IMR-90 (cell line): Measurements from ENCODE around the gene NOD1. TPM values are rescaled to one million over a fixed set of nuclear protein-coding genes. Genes with fewer than 3 reads are reported as not detected.

Experiments used
- ATAC-seq: fragments of 200-7000 bp; cut with Tn5 transposase; 2 replicates; pipeline ENCODE4 v1.9.1; 2020; ENCODE audit warnings: low read depth, mild to moderate bottlenecking, moderate library complexity
- BruUV-seq: library from RNA; stranded (reverse); fragments of 400-500 nt; replicated peaks from 2 replicates; lab custom pipeline; 2021; lab: Mats Ljungman, UMichigan
- CTCF ChIA-PET: fragments of 300-600 bp; formaldehyde crosslinking; extraction: SDS; loops from one replicate; lab custom pipeline; 2021; ENCODE audit warnings: antibody characterized with exemption; lab: Yijun Ruan, JAX
- POLR2A ChIA-PET: fragments of 300-600 bp; sonication (Branson Sonifier 250); formaldehyde crosslinking; loops from one replicate; lab custom pipeline; 2022; ENCODE audit warnings: antibody characterized with exemption; ENCODE audit not compliant: unreplicated experiment; lab: Charles Lee
- DNase-seq: peaks from one replicate; pipeline ENCODE4 v3.0.0; 2013
- H2AFZ ChIP-seq: replicated peaks from 2 replicates; pipeline ENCODE3; 2013; ENCODE audit warnings: low read length, mild to moderate bottlenecking; ENCODE audit not compliant: poor library complexity
- H2AK5ac ChIP-seq: 2 replicates; pipeline ENCODE4 v1.6.1; 2013; ENCODE audit warnings: low read depth, low read length, inconsistent platforms
- H2AK9ac ChIP-seq: replicated peaks from 2 replicates; pipeline ENCODE3; 2013; ENCODE audit warnings: mild to moderate bottlenecking, low read depth, low read length, moderate library complexity; ENCODE audit not compliant: poor library complexity
- H2BK120ac ChIP-seq: 2 replicates; pipeline ENCODE4 v1.6.1; 2013; ENCODE audit warnings: low read depth, low read length, inconsistent platforms
- H2BK15ac ChIP-seq: 3 replicates; pipeline ENCODE4 v1.6.1; 2013; ENCODE audit warnings: low read depth, low read length, inconsistent platforms
- H2BK20ac ChIP-seq: 2 replicates; pipeline ENCODE4 v1.6.1; 2013; ENCODE audit warnings: low read depth, mild to moderate bottlenecking, inconsistent platforms, low read length, moderate library complexity
- H2BK5ac ChIP-seq: 2 replicates; pipeline ENCODE4 v1.6.1; 2013; ENCODE audit warnings: mild to moderate bottlenecking, low read depth, low read length, inconsistent platforms; ENCODE audit not compliant: poor library complexity, severe bottlenecking
- H3K14ac ChIP-seq: replicated peaks from 2 replicates; pipeline ENCODE4 v1.6.1; 2013; ENCODE audit warnings: low read depth, low read length, inconsistent platforms
- H3K18ac ChIP-seq: 2 replicates; pipeline ENCODE4 v1.6.1; 2013; ENCODE audit warnings: low read depth, low read length, control low read depth
- H3K23ac ChIP-seq: 2 replicates; pipeline ENCODE4 v1.6.1; 2013; ENCODE audit warnings: low read depth, low read length, inconsistent platforms
- H3K27ac ChIP-seq: 2 replicates; pipeline ENCODE4 v1.5.1; 2013; ENCODE audit warnings: mild to moderate bottlenecking, control low read depth, low read length; ENCODE audit not compliant: insufficient read depth
- H3K27me3 ChIP-seq: 2 replicates; pipeline ENCODE4 v1.6.1; 2013; ENCODE audit warnings: low read length; ENCODE audit not compliant: control insufficient read depth, insufficient read depth
- H3K36me3 ChIP-seq: 2 replicates; pipeline ENCODE4 v1.6.1; 2013; ENCODE audit warnings: low read length, mixed read lengths; ENCODE audit not compliant: control insufficient read depth, insufficient read depth
- H3K4ac ChIP-seq: 2 replicates; pipeline ENCODE4 v1.6.1; 2013; ENCODE audit warnings: low read depth, low read length, inconsistent platforms
- H3K4me1 ChIP-seq: 2 replicates; pipeline ENCODE4 v1.6.1; 2013; ENCODE audit warnings: low read length, mixed read lengths; ENCODE audit not compliant: control insufficient read depth, insufficient read depth
- H3K4me2 ChIP-seq: 2 replicates; pipeline ENCODE4 v1.6.1; 2013; ENCODE audit warnings: low read depth, mild to moderate bottlenecking, control low read depth, low read length, moderate library complexity
- H3K4me3 ChIP-seq: 2 replicates; pipeline ENCODE4 v1.5.1; 2013; ENCODE audit warnings: low read depth, mild to moderate bottlenecking, control low read depth, low read length, moderate library complexity; ENCODE audit not compliant: insufficient read depth
- H3K56ac ChIP-seq: 2 replicates; pipeline ENCODE4 v1.6.1; 2013; ENCODE audit warnings: low read length, inconsistent platforms; ENCODE audit not compliant: insufficient read depth; ENCODE audit errors: extremely low read depth
- H3K79me1 ChIP-seq, 2 experiments: 2 replicates each; pipeline ENCODE4 v1.6.1; 2013; ENCODE audit warnings: low read length in 2 of 2, inconsistent platforms in 1 of 2, low read depth in 1 of 2
- H3K9ac ChIP-seq: 2 replicates; pipeline ENCODE4 v1.6.1; 2013; ENCODE audit warnings: low read depth, low read length, control low read depth
- H3K9me1 ChIP-seq: 2 replicates; pipeline ENCODE4 v1.6.1; 2013; ENCODE audit warnings: low read length, inconsistent platforms; ENCODE audit not compliant: insufficient read depth
- H3K9me3 ChIP-seq: 2 replicates; pipeline ENCODE4 v1.6.1; 2013; ENCODE audit warnings: low read length; ENCODE audit not compliant: control insufficient read depth, insufficient read depth
- H4K20me1 ChIP-seq: 2 replicates; pipeline ENCODE4 v1.6.1; 2013; ENCODE audit warnings: low read length, inconsistent platforms; ENCODE audit not compliant: insufficient read depth
- H4K5ac ChIP-seq: 2 replicates; pipeline ENCODE4 v1.6.1; 2013; ENCODE audit warnings: mild to moderate bottlenecking, low read depth, low read length, control low read depth
- H4K8ac ChIP-seq, 2 experiments: 2 replicates each; pipeline ENCODE4 v1.6.1; 2013; ENCODE audit warnings: low read depth in 2 of 2, low read length in 2 of 2, control low read depth in 1 of 2, inconsistent platforms in 1 of 2
- H4K91ac ChIP-seq: 2 replicates; pipeline ENCODE4 v1.6.1; 2013; ENCODE audit warnings: low read depth, low read length, inconsistent platforms; ENCODE audit not compliant: insufficient read depth
- BHLHE40 ChIP-seq: fragments of 150-350 bp; IDR thresholded peaks from 2 replicates; pipeline ENCODE4 v1.6.1; 2016; ENCODE audit warnings: mild to moderate bottlenecking, low read depth, low read length
- CEBPB ChIP-seq: IDR thresholded peaks from 2 replicates; pipeline ENCODE4 v1.6.1; 2012; ENCODE audit warnings: low read depth, low read length, improper control_type of control experiment
- CHD1 ChIP-seq: IDR thresholded peaks from 2 replicates; pipeline ENCODE4 v1.6.1; 2012; ENCODE audit warnings: low read depth, low read length, improper control_type of control experiment
- CTCF ChIP-seq: conservative IDR thresholded peaks from 2 replicates; pipeline ENCODE4 v1.5.1; 2012; ENCODE audit warnings: mild to moderate bottlenecking, low read depth, low read length, improper control_type of control experiment
- ELK1 ChIP-seq: fragments of 150-350 bp; IDR thresholded peaks from 2 replicates; pipeline ENCODE4 v1.6.1; 2016; ENCODE audit warnings: low read depth, mild to moderate bottlenecking, low read length, moderate library complexity, borderline replicate concordance
- MAFK ChIP-seq: IDR thresholded peaks from 2 replicates; pipeline ENCODE4 v1.6.1; 2012; ENCODE audit warnings: low read depth, low read length, improper control_type of control experiment
- MXI1 ChIP-seq: IDR thresholded peaks from 2 replicates; pipeline ENCODE4 v1.6.1; 2012; ENCODE audit warnings: low read depth, mild to moderate bottlenecking, low read length, moderate library complexity, borderline replicate concordance
- NFE2L2 ChIP-seq: fragments of 150-350 bp; IDR thresholded peaks from 2 replicates; pipeline ENCODE4 v1.6.1; 2016; ENCODE audit warnings: low read depth, mild to moderate bottlenecking, low read length
- RAD21 ChIP-seq: IDR thresholded peaks from 2 replicates; pipeline ENCODE4 v1.6.1; 2012; ENCODE audit warnings: low read length, improper control_type of control experiment
- RCOR1 ChIP-seq: IDR thresholded peaks from 2 replicates; pipeline ENCODE4 v1.6.1; 2012; ENCODE audit warnings: mild to moderate bottlenecking, low read length, improper control_type of control experiment; ENCODE audit not compliant: insufficient replicate concordance
- RFX5 ChIP-seq: IDR thresholded peaks from 2 replicates; pipeline ENCODE4 v1.8.0; 2012; ENCODE audit warnings: low read depth, mild to moderate bottlenecking, low read length, moderate library complexity
- WGBS, 2 experiments: methylation state at CpG; one replicate each; pipeline versions ENCODE4 v1.1.5 to v1.1.7; 2013; ENCODE audit warnings: missing lambda C conversion rate in 2 of 2; ENCODE audit not compliant: insufficient read length in 1 of 2; ENCODE audit errors: extremely low coverage in 2 of 2; 5-methylcytosine and 5-hydroxymethylcytosine counted together
- dilution Hi-C: fragments of 300-500 bp; cut with HindIII; formaldehyde crosslinking; loops from one replicate; pipeline ENCODE4 v1.14.3; 2018; ENCODE audit warnings: low sequenced_read_pairs; ENCODE audit not compliant: unreplicated experiment
- in situ Hi-C: fragments of 300-500 bp; cut with MboI; formaldehyde crosslinking; loops from 3 replicates; pipeline ENCODE4 v1.14.3; 2019; ENCODE audit warnings: low sequenced_read_pairs, inconsistent platforms, mixed read lengths
- intact Hi-C: fragments of 100-400 bp; cut with micrococcal nuclease; formaldehyde crosslinking; loops from 2 replicates; pipeline ENCODE4 v1.10.0; 2022
- polyA plus RNA-seq, 3 experiments: library from polyadenylated mRNA; depleted of rRNA; stranded (reverse); fragments of >200 nt; gene quantifications; 2 replicates each; pipeline ENCODE4 v1.2.3, GENCODE V29; 2012; ENCODE audit warnings: low replicate concordance in 1 of 3
- total RNA-seq: library from RNA; depleted of rRNA; stranded (reverse); fragments of >200 nt; gene quantifications from 2 replicates; pipeline ENCODE4 v1.2.3, GENCODE V29; 2012

NOD1 gene
- total and polyA plus RNA-seq, 2 of the 4 experiments (the other 2 are of a cell fraction): 1.8 to 3.0 TPM

GRCh38 chr7:30453921-30454320 lies 24.7 kb downstream of the NOD1 start:
- H3K27me3 ChIP-seq: no peaks in the 10 kb centered on the region
- H4K20me1 ChIP-seq: no peaks in the 10 kb centered on the region
- H2AFZ ChIP-seq: no peak overlapping the region
- intact Hi-C loops: no loop called here
- no peak overlapping the region for H2BK20ac ChIP-seq
- H2BK15ac ChIP-seq: no peak overlapping the region
- H2BK120ac ChIP-seq: no peak overlapping the region
- no peak overlapping the region for H3K56ac ChIP-seq
- DNase-seq (no peak), ATAC-seq (no peak)
- H3K9me3 ChIP-seq: no peaks in the 10 kb centered on the region
- dilution Hi-C loops: no loop called here
- no peak overlapping the region for H3K18ac ChIP-seq
- no peak overlapping the region for H3K4ac ChIP-seq
- H3K4me1 ChIP-seq: peaks cover 2% of the 10 kb centered on the region; the same call in 1 of the 2 replicates
- no peaks in the 10 kb centered on the region for H3K9me1 ChIP-seq
- no peak overlapping the region for H2AK5ac ChIP-seq
- no peak overlapping the region for H3K27ac ChIP-seq
- H3K36me3 ChIP-seq: peaks cover 32% of the 10 kb centered on the region; the same call in 1 of the 2 replicates
- no peak overlapping the region for H3K23ac ChIP-seq
- H4K91ac ChIP-seq: no peak overlapping the region
- no peak overlapping the region for H3K14ac ChIP-seq
- no peak overlapping the region for H3K4me2 ChIP-seq
- CTCF ChIA-PET: interaction anchor here (0.6 kb wide), 1 partner anchor 15 kb away, joined by 3 read pairs; no protein-coding TSS in a partner anchor
- in situ Hi-C loops: no loop called here
- no peak overlapping the region for H4K8ac ChIP-seq
- H2AK9ac ChIP-seq: no peak overlapping the region
- no peak overlapping the region for H3K4me3 ChIP-seq
- BruUV-seq: no TSS peak
- no CpG with 5 or more reads among the region's 3 CpGs for WGBS, 2 experiments
- no peak overlapping the region for H4K5ac ChIP-seq
- H3K79me1 ChIP-seq: no peaks in the 10 kb centered on the region; a peak in 1 of 4 replicates
- TF ChIP-seq CEBPB (no peak), CHD1 (no peak), RFX5 (no peak), BHLHE40 (no peak), NFE2L2 (no peak), RCOR1 (no peak), ELK1 (no peak), MXI1 (no peak), RAD21 (no peak), MAFK (no peak), CTCF (no peak)
- no peak overlapping the region for H3K9ac ChIP-seq
- POLR2A ChIA-PET: no interaction called here
- no peak overlapping the region for H2BK5ac ChIP-seq
